RWPE1 (cell line): ENCODE results near the gene MYL4.

Experiments used
- CTCF ChIA-PET: fragments of 350-600 bp; sonication (Branson Sonifier 250); formaldehyde crosslinking; extraction: SDS; loops from one replicate; lab custom pipeline; 2021; lab: Yijun Ruan, JAX
- POLR2A ChIA-PET: fragments of 400-600 bp; formaldehyde crosslinking; extraction: SDS; loops from one replicate; lab custom pipeline; 2020; ENCODE audit warnings: antibody characterized with exemption; ENCODE audit not compliant: low non-redundant PET; lab: Yijun Ruan, JAX
- DNase-seq: peaks from one replicate; pipeline ENCODE4 v3.0.0; 2012; ENCODE audit warnings: low spot score
- H3K27ac ChIP-seq: fragments of 450-650 bp; 2 replicates; pipeline ENCODE4 v1.5.1; 2017
- TF ChIP-seq, protein P1 (sequence below): fragments of 450-650 bp; conservative IDR thresholded peaks from 2 replicates; pipeline ENCODE4 v1.5.1; 2017; ENCODE audit warnings: low read depth, mild to moderate bottlenecking

The MYL4 gene

DNA sequence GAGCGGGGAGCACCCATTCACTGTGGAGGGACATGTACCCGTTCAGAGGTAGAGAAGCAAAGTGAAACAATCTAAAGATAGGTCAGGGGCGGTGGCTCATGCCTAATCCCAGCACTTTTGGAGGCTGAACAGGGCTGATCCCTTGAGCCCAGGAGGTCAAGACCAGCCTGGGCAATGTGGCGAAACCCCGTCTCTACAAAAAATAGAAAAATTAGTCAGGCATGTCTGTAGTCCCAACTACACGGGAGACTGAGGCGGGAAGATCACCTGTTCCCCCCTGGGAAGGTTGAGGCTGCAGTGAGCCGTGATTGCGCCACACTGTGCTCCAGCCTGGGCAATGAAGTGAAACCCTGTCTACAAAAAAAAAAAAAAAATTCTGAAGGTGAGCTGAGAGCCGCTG is 21.7 kb downstream of the MYL4 start:
- TF ChIP-seq, protein P1, sequence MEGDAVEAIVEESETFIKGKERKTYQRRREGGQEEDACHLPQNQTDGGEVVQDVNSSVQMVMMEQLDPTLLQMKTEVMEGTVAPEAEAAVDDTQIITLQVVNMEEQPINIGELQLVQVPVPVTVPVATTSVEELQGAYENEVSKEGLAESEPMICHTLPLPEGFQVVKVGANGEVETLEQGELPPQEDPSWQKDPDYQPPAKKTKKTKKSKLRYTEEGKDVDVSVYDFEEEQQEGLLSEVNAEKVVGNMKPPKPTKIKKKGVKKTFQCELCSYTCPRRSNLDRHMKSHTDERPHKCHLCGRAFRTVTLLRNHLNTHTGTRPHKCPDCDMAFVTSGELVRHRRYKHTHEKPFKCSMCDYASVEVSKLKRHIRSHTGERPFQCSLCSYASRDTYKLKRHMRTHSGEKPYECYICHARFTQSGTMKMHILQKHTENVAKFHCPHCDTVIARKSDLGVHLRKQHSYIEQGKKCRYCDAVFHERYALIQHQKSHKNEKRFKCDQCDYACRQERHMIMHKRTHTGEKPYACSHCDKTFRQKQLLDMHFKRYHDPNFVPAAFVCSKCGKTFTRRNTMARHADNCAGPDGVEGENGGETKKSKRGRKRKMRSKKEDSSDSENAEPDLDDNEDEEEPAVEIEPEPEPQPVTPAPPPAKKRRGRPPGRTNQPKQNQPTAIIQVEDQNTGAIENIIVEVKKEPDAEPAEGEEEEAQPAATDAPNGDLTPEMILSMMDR, result no peak
- DNase-seq, result no peak
- no peak overlapping the region for H3K27ac ChIP-seq

DNA sequence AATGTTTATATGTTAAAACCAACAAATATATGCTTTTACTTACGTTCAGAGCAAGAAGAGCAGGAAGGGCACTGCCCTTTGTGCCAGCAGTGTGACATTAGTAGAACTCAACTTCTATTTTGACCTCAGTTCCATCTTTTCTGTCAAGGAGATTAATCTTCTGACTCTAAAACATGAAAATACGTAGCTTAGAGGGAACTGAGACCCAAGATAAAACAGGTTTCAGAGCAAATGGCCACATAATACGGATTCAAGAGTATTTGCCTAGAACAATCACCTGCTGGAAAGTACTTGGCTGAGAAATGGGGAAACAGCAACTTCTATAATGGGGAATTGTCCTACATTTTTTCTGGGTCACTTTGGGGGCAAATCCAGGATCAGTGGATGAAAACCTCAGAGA is 22.2 kb downstream of the MYL4 start:
- no peak for DNase-seq
- ChIA-PET CTCF (interaction anchor here (0.6 to 2.5 kb wide), 3 partner anchors 81 to 106 kb away, joined by 3 to 8 read pairs (median 8); no protein-coding TSS in a partner anchor), POLR2A (interaction anchor here (0.5 kb wide), 1 partner anchor 1097 kb away, joined by 3 read pairs; no protein-coding TSS in a partner anchor)
- TF ChIP-seq, protein P1, result no peak
- no peak overlapping the region for H3K27ac ChIP-seq

More for the DNA sequence above, 21.7 kb downstream of the MYL4 start:
- POLR2A ChIA-PET, result interaction anchor here (0.5 kb wide), 1 partner anchor 1097 kb away, joined by 3 read pairs; no protein-coding TSS in a partner anchor
- CTCF ChIA-PET, result interaction anchor here (0.6 to 2.5 kb wide), 4 partner anchors 81 to 107 kb away, joined by 3 to 8 read pairs (median 6); no protein-coding TSS in a partner anchor

DNA sequence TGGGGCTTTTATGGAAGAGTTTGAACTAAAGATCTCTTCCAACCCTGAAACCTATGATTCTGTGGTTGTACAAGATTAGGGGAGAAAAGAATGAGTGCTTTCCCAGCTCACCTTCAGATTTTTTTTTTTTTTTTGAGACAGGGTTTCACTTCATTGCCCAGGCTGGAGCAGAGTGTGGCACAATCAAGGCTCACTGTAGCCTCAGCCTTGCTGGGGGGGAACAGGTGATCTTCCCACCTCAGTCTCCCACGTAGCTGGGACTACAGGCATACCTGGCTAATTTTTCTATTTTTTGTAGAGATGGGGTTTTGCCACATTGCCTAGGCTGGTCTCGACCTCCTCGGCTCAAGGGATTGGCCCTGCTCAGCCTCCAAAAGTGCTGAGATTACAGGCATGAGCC is 22.7 kb downstream of the MYL4 start:
- ChIA-PET CTCF (interaction anchor here (1.6 kb wide), 1 partner anchor 83 kb away, joined by 8 read pairs; no protein-coding TSS in a partner anchor), POLR2A (no interaction called here)
- TF ChIP-seq, protein P1, result no peak
- H3K27ac ChIP-seq, result no peak overlapping the region
- DNase-seq, result no peak

DNA sequence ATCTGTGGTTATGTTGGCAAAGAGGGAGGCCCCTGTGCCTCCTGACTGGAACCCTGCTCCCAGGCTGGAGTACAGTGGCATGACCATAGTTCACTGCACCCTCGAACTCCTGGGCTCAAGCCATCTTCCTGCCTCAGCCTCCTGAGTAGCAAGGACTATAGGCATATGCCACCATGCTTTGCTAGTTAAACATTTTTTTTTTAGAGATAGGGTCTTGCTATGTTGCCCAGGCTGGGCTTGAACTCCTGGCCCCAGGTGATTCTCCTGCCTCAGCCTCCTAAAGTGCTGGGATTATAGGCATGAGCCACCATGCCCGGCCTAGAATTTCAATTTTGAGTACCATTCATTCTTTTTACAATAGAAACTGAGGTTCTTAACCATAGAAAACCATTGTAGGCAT is 23.3 kb downstream of the MYL4 start:
- TF ChIP-seq, protein P1, result no peak
- no peak for DNase-seq
- H3K27ac ChIP-seq, result no peak overlapping the region
- ChIA-PET POLR2A (no interaction called here), CTCF (interaction anchor here (0.6 to 1.8 kb wide), 3 partner anchors 83 to 410 kb away, joined by 6 to 8 read pairs (median 8); no protein-coding TSS in a partner anchor)

DNA sequence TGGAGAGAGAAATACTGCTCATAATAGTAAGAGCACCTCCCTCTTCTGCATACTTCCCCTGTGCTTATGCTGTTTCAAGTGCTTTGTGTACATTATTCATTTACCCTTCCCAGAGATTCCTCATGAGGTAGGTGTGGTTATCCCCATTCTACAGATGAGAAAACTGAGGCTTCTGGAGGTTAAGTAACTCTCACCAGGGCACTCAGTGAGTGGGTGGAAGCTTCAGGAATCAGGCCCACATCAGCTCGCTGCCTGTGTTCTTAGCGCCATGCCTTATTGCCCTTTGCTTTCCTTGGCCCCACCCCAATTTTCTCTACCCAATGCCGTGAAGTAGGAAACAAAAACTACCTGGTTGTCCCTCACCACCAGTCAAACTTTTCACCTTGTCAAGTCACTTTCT is 26.4 kb downstream of the MYL4 start:
- ChIA-PET CTCF (no interaction called here), POLR2A (no interaction called here)
- DNase-seq, result no peak
- no peak overlapping the region for H3K27ac ChIP-seq
- TF ChIP-seq, protein P1, result no peak

DNA sequence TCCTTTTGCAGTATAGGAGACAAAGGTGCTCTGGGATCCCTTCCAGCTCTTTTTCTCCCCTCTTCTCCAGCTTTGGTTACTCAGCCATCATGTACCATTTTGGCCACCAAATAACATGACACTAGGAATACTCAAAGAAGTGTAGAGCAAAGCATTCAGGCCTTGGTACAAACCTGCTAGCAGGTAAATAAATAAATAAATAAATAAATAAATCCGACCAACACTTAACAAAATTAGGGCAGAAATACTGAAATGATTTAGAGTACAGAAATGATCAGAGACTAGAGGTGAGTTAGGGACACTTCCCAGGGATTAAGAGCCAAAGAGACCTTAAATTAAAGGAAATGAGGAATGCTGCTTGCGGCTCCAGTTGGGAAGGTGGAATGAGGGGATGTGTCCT is 26.8 kb downstream of the MYL4 start:
- DNase-seq, result no peak
- CTCF ChIA-PET, result no interaction called here
- no peak overlapping the region for H3K27ac ChIP-seq
- TF ChIP-seq, protein P1, result no peak
- POLR2A ChIA-PET, result no interaction called here
